ENCODE measurements around the gene NOS3. TPM values are rescaled to one million over a fixed set of nuclear protein-coding genes. Genes with fewer than 3 reads are reported as not detected.

NOS3 gene
- total and polyA plus RNA-seq, 2 of the 13 experiments (the other 11 are each of a cell fraction or from before 2014, with no cell fraction given) = 3.7 to 7.5 TPM

DNA sequence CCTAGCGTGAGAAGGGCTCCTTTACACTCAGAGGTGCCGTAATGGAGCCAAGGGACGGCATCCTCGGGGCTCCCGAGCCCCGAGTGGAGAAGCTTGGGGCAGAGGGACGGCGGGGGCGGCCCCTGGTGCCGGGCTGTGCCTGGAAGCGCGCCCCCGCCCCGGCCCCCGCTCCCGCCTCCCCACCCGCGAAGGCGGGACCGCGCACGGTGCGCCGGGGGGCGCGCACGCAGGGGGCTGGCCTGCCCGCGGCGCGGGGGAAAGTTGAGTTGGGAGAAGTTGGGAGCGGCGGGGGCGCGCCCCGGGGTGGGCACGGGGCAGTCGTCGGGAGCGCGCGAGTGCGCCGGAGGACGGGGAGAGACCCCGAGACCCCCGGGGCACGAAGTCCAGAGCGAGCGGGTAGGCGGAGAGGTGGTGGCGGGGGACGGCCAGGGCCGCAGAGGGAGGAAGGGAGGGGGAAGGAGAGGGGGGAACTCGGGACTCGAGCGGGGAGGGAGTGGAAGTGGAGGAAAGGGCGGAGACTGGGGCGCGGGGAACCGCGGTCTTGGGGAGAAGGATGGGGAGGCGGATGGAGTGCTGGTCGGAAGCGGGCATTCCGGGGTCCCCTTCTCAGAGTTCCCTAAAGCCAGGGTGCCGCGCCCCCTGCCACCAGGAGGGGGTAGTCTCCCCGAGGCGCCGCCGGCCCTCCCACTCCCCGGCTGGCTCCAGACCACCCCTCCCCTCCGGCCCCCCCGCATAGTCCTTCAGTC is 68.7 kb downstream of the NOS3 start, which contains the start of gene SLC4A2 (continued):
- TF ChIP-seq, protein P1, sequence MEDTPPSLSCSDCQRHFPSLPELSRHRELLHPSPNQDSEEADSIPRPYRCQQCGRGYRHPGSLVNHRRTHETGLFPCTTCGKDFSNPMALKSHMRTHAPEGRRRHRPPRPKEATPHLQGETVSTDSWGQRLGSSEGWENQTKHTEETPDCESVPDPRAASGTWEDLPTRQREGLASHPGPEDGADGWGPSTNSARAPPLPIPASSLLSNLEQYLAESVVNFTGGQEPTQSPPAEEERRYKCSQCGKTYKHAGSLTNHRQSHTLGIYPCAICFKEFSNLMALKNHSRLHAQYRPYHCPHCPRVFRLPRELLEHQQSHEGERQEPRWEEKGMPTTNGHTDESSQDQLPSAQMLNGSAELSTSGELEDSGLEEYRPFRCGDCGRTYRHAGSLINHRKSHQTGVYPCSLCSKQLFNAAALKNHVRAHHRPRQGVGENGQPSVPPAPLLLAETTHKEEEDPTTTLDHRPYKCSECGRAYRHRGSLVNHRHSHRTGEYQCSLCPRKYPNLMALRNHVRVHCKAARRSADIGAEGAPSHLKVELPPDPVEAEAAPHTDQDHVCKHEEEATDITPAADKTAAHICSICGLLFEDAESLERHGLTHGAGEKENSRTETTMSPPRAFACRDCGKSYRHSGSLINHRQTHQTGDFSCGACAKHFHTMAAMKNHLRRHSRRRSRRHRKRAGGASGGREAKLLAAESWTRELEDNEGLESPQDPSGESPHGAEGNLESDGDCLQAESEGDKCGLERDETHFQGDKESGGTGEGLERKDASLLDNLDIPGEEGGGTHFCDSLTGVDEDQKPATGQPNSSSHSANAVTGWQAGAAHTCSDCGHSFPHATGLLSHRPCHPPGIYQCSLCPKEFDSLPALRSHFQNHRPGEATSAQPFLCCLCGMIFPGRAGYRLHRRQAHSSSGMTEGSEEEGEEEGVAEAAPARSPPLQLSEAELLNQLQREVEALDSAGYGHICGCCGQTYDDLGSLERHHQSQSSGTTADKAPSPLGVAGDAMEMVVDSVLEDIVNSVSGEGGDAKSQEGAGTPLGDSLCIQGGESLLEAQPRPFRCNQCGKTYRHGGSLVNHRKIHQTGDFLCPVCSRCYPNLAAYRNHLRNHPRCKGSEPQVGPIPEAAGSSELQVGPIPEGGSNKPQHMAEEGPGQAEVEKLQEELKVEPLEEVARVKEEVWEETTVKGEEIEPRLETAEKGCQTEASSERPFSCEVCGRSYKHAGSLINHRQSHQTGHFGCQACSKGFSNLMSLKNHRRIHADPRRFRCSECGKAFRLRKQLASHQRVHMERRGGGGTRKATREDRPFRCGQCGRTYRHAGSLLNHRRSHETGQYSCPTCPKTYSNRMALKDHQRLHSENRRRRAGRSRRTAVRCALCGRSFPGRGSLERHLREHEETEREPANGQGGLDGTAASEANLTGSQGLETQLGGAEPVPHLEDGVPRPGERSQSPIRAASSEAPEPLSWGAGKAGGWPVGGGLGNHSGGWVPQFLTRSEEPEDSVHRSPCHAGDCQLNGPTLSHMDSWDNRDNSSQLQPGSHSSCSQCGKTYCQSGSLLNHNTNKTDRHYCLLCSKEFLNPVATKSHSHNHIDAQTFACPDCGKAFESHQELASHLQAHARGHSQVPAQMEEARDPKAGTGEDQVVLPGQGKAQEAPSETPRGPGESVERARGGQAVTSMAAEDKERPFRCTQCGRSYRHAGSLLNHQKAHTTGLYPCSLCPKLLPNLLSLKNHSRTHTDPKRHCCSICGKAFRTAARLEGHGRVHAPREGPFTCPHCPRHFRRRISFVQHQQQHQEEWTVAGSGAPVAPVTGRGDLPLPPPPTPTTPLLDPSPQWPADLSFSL (CRISPR knock-in tag; IDR thresholded peaks at IDR 0.05) = no peak
- TF ChIP-seq MXD1 (CRISPR knock-in tag; IDR thresholded peaks at IDR 0.05) (no peak), WIZ (CRISPR knock-in tag; IDR thresholded peaks at IDR 0.05) (no peak), HOXA5 (CRISPR knock-in tag; IDR thresholded peaks at IDR 0.05) (0 out of 2 replicates have a peak, but pooled peaks have one; percentile 12), FOSL1 (CRISPR knock-in tag; IDR thresholded peaks at IDR 0.05; ENCODE audit: borderline replicate concordance) (no peak), ZNF10 (CRISPR knock-in tag; IDR thresholded peaks at IDR 0.05; ENCODE audit: borderline replicate concordance, low read depth) (no peak), NKX3-1 (CRISPR knock-in tag; IDR thresholded peaks at IDR 0.05) (no peak), EP300 (IDR thresholded peaks at IDR 0.05; ENCODE audit: low read depth in 2 of 2, low read length in 2 of 2) (no peak), EP300 (CRISPR knock-in tag; IDR thresholded peaks at IDR 0.05; ENCODE audit: borderline replicate concordance) (no peak), ZNF704 (CRISPR knock-in tag; IDR thresholded peaks at IDR 0.05; ENCODE audit: borderline replicate concordance) (no peak), SKIL (CRISPR knock-in tag; IDR thresholded peaks at IDR 0.05; ENCODE audit: borderline replicate concordance) (no peak), ZNF772 (CRISPR knock-in tag; IDR thresholded peaks at IDR 0.05) (no peak), ZBTB14 (CRISPR knock-in tag; IDR thresholded peaks at IDR 0.05) (peak; percentile 94), ZBTB7B (CRISPR knock-in tag; IDR thresholded peaks at IDR 0.05) (peak; percentile 22; the same call in 1 of the 2 replicates)
- TF ChIP-seq, protein P2, sequence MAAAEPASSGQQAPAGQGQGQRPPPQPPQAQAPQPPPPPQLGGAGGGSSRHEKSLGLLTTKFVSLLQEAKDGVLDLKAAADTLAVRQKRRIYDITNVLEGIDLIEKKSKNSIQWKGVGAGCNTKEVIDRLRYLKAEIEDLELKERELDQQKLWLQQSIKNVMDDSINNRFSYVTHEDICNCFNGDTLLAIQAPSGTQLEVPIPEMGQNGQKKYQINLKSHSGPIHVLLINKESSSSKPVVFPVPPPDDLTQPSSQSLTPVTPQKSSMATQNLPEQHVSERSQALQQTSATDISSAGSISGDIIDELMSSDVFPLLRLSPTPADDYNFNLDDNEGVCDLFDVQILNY (CRISPR knock-in tag; conservative IDR thresholded peaks at IDR 0.05) = no peak
